RWPE2 (cell line): ENCODE measurements around the gene NAXD.
A peak's percentile ranks its signal among the peaks of the same experiment; 100 is the strongest.

Experiments used
- ATAC-seq: fragments of 200-7000 bp; cut with Tn5 transposase; 3 replicates; pipeline ENCODE4 v1.9.1; 2021; ENCODE audit warnings: low read depth
- DNase-seq: peaks from one replicate; pipeline ENCODE4 v3.0.0-alpha.2; 2020; ENCODE audit warnings: low spot score
- H3K27ac ChIP-seq: fragments of 450-650 bp; 2 replicates; pipeline ENCODE4 v1.5.1; 2017; ENCODE audit warnings: mild to moderate bottlenecking; ENCODE audit not compliant: poor library complexity, severe bottlenecking
- H3K27me3 ChIP-seq: fragments of 250-450 bp; sonication (Bioruptor Pico); 2 replicates; pipeline ENCODE4 v1.5.1; 2021; ENCODE audit warnings: mild to moderate bottlenecking, moderate library complexity; ENCODE audit not compliant: insufficient read depth, poor library complexity, severe bottlenecking
- H3K36me3 ChIP-seq: fragments of 250-450 bp; sonication (Bioruptor Pico); 2 replicates; pipeline ENCODE4 v1.5.1; 2020; ENCODE audit warnings: low read depth, mild to moderate bottlenecking, moderate library complexity
- H3K4me1 ChIP-seq: fragments of 250-450 bp; sonication (Bioruptor Pico); 2 replicates; pipeline ENCODE4 v1.5.1; 2021; ENCODE audit warnings: mild to moderate bottlenecking, moderate library complexity; ENCODE audit not compliant: insufficient read depth, poor library complexity, severe bottlenecking
- H3K4me3 ChIP-seq: fragments of 250-450 bp; sonication (Bioruptor Pico); 2 replicates; pipeline ENCODE4 v1.5.1; 2021; ENCODE audit warnings: mild to moderate bottlenecking, moderate library complexity; ENCODE audit not compliant: severe bottlenecking
- H3K9me3 ChIP-seq: fragments of 250-450 bp; sonication (Bioruptor Pico); 2 replicates; pipeline ENCODE4 v1.5.1; 2021; ENCODE audit warnings: mild to moderate bottlenecking, moderate library complexity; ENCODE audit not compliant: severe bottlenecking
- CTCF ChIP-seq: fragments of 450-650 bp; IDR thresholded peaks from one replicate; pipeline ENCODE4 v1.5.1; 2017; ENCODE audit warnings: mild to moderate bottlenecking, moderate library complexity; ENCODE audit not compliant: poor library complexity, severe bottlenecking

The NAXD gene

GRCh38 chr13:110607675-110608224 is 7.6 kb upstream of the NAXD start:
- DNase-seq (no peak), ATAC-seq (no peak)
- Histone ChIP-seq H3K27ac (no peak overlapping the region), H3K27me3 (no peaks in the 10 kb centered on the region), H3K36me3 (no peaks in the 10 kb centered on the region), H3K4me1 (peaks cover 2% of the 10 kb centered on the region), H3K4me3 (no peak overlapping the region), H3K9me3 (no peaks in the 10 kb centered on the region)
- no peak for TF ChIP-seq CTCF

GRCh38 chr13:110610955-110611595 is 4.3 kb upstream of the NAXD start:
- H3K9me3 ChIP-seq, result no peaks in the 10 kb centered on the region
- no peak for ATAC-seq
- no peak for TF ChIP-seq CTCF
- no peaks in the 10 kb centered on the region for H3K36me3 ChIP-seq
- no peak overlapping the region for H3K4me3 ChIP-seq
- peaks cover 2% of the 10 kb centered on the region for H3K4me1 ChIP-seq
- H3K27ac ChIP-seq, result no peak overlapping the region
- no peaks in the 10 kb centered on the region for H3K27me3 ChIP-seq
- DNase-seq, result no peak

GRCh38 chr13:110615005-110615321 is 382 bp upstream of the NAXD start:
- DNase-seq (no peak), ATAC-seq (no peak)
- no peak for TF ChIP-seq CTCF
- no peaks in the 10 kb centered on the region for H3K27me3 ChIP-seq
- H3K27ac ChIP-seq, result peak overlapping the region; percentile 76
- peaks cover 11% of the 10 kb centered on the region; the same call in 1 of the 2 replicates for H3K36me3 ChIP-seq
- no peaks in the 10 kb centered on the region for H3K9me3 ChIP-seq
- H3K4me3 ChIP-seq, result peak overlapping the region; percentile 56
- H3K4me1 ChIP-seq, result peaks cover 15% of the 10 kb centered on the region

GRCh38 chr13:110616103-110617101 is 1.1 kb downstream of the NAXD start:
- Histone ChIP-seq H3K27ac (peak overlapping the region; percentile 76), H3K4me1 (peaks cover 13% of the 10 kb centered on the region), H3K27me3 (no peaks in the 10 kb centered on the region), H3K4me3 (peak overlapping the region; percentile 56), H3K9me3 (no peaks in the 10 kb centered on the region), H3K36me3 (peaks cover 11% of the 10 kb centered on the region; the same call in 1 of the 2 replicates)
- no peak for DNase-seq
- peak; percentile 66 for ATAC-seq
- TF ChIP-seq CTCF, result no peak
